OCI-LY1 (cell line): ENCODE measurements around the gene INTS6L.
"Not testable (repeated sequence)": the region's sequence is repeated elsewhere in the genome, so short reads cannot be mapped to it uniquely, and the experiment has no call there.

Source experiments
- H2AFZ ChIP-seq: fragments of 200-600 bp; sonication (generic), shearing (Covaris generic); 2 replicates; pipeline ENCODE4 v1.6.0; 2014; ENCODE audit warnings: antibody characterized with exemption, mild to moderate bottlenecking, low read length
- H3F3A ChIP-seq: fragments of 200-600 bp; sonication (generic), shearing (Covaris generic); 2 replicates; pipeline ENCODE4 v1.6.0; 2014; ENCODE audit warnings: mild to moderate bottlenecking, antibody characterized with exemption, low read length, moderate library complexity; ENCODE audit not compliant: insufficient read depth
- H3K27ac ChIP-seq: fragments of 200-600 bp; sonication (generic); 2 replicates; pipeline ENCODE4 v1.5.1; 2014; ENCODE audit warnings: low read length, mixed run types, mild to moderate bottlenecking, low read depth; ENCODE audit not compliant: poor library complexity, severe bottlenecking
- H3K27me3 ChIP-seq: fragments of 200-600 bp; sonication (generic); 2 replicates; pipeline ENCODE4 v1.6.0; 2014; ENCODE audit warnings: antibody characterized with exemption, mild to moderate bottlenecking, low read length, moderate library complexity; ENCODE audit not compliant: insufficient read depth
- H3K36me3 ChIP-seq: fragments of 200-600 bp; sonication (generic); 2 replicates; pipeline ENCODE4 v1.6.1; 2014; ENCODE audit warnings: mild to moderate bottlenecking, antibody characterized with exemption, low read length, moderate library complexity, mixed read lengths; ENCODE audit not compliant: insufficient read depth
- H3K4me1 ChIP-seq: fragments of 200-600 bp; sonication (generic); 2 replicates; pipeline ENCODE4 v1.5.1; 2014; ENCODE audit warnings: mild to moderate bottlenecking, low read length, moderate library complexity; ENCODE audit not compliant: insufficient read depth, severe bottlenecking
- H3K4me2 ChIP-seq: fragments of 200-600 bp; sonication (generic), shearing (Covaris generic); 2 replicates; pipeline ENCODE4 v1.6.1; 2014; ENCODE audit warnings: low read length
- H3K4me3 ChIP-seq: fragments of 200-600 bp; sonication (generic); 2 replicates; pipeline ENCODE4 v1.5.1; 2014; ENCODE audit warnings: low read length, low read depth, mild to moderate bottlenecking, mixed read lengths; ENCODE audit not compliant: poor library complexity, severe bottlenecking
- H3K79me2 ChIP-seq: fragments of 200-600 bp; shearing (Covaris generic); 2 replicates; pipeline ENCODE4 v1.6.1; 2016; ENCODE audit warnings: mixed run types, low read length, mixed read lengths; ENCODE audit not compliant: insufficient read depth
- H3K9ac ChIP-seq: fragments of 200-600 bp; sonication (generic), shearing (Covaris generic); 2 replicates; pipeline ENCODE4 v1.6.1; 2014; ENCODE audit warnings: mild to moderate bottlenecking, low read length, mixed read lengths
- H3K9me2 ChIP-seq: fragments of 200-600 bp; sonication (generic), shearing (Covaris generic); 2 replicates; pipeline ENCODE4 v1.6.1; 2014; ENCODE audit warnings: low read depth, mild to moderate bottlenecking, low read length, mixed read lengths
- H3K9me3 ChIP-seq: fragments of 200-600 bp; shearing (Covaris generic); 2 replicates; pipeline ENCODE4 v1.6.1; 2014; ENCODE audit warnings: low read length, mixed read lengths
- H4K20me1 ChIP-seq: fragments of 200-600 bp; sonication (generic), shearing (Covaris generic); 2 replicates; pipeline ENCODE4 v1.6.0; 2016; ENCODE audit warnings: mild to moderate bottlenecking, low read length; ENCODE audit not compliant: insufficient read depth
- CTCF ChIP-seq: fragments of 200-600 bp; sonication (generic), shearing (Covaris generic); IDR thresholded peaks from 2 replicates; pipeline ENCODE4 v1.5.1; 2017; ENCODE audit warnings: mild to moderate bottlenecking, antibody characterized with exemption, low read length, moderate library complexity, mixed read lengths
- EZH2 ChIP-seq: fragments of 200-600 bp; sonication (generic), shearing (Covaris generic); IDR thresholded peaks from 2 replicates; pipeline ENCODE4 v1.8.0; 2017; ENCODE audit warnings: borderline replicate concordance, mixed run types, mild to moderate bottlenecking, antibody characterized with exemption, low read length, moderate library complexity, mixed read lengths

Gene INTS6L

GRCh38 chrX:135596495-135596894, 76.0 kb downstream of the INTS6L start:
- no peak overlapping the region for H3K27ac ChIP-seq
- peak overlapping the region; percentile 62 for H3K4me2 ChIP-seq
- H4K20me1 ChIP-seq = no peaks in the 10 kb centered on the region
- H3K9me3 ChIP-seq = no peaks in the 10 kb centered on the region
- H3K4me3 ChIP-seq = peak overlapping the region; percentile 44
- H3K79me2 ChIP-seq = no peaks in the 10 kb centered on the region
- TF ChIP-seq CTCF (peak; percentile 77), EZH2 (no peak)
- H2AFZ ChIP-seq = no peak overlapping the region
- no peak overlapping the region; the same call in 1 of the 2 replicates for H3K9ac ChIP-seq
- no peaks in the 10 kb centered on the region for H3K4me1 ChIP-seq
- no peaks in the 10 kb centered on the region for H3K9me2 ChIP-seq
- no peaks in the 10 kb centered on the region for H3F3A ChIP-seq
- H3K27me3 ChIP-seq = no peaks in the 10 kb centered on the region
- H3K36me3 ChIP-seq = no peaks in the 10 kb centered on the region

DNA sequence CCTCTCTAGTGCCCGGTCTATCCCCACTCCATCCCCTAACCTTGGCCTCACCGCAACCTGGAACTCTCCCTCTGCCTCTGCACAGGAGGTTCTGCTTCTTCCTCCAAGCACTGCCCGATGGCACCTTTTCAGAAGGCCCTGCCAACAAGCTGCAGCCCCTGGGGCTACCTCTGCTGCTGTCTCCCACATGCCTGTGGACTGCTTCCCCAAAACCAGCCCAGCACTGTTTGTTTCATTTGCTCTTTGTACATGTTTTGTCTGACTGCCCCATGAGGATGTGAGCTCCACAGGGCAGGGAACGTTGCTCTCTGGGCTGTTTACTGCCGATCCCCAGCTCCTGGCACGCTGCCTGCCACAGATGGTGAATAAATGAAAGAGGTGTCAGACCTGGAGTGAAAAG, 85.4 kb downstream of the INTS6L start:
- no peak for TF ChIP-seq CTCF
- no peak for TF ChIP-seq EZH2
- Histone ChIP-seq H4K20me1 (no peaks in the 10 kb centered on the region), H3K9me3 (no peaks in the 10 kb centered on the region), H3K4me3 (no peak overlapping the region), H3K27me3 (no peaks in the 10 kb centered on the region), H3F3A (no peaks in the 10 kb centered on the region), H2AFZ (no peak overlapping the region), H3K36me3 (no peaks in the 10 kb centered on the region), H3K79me2 (no peaks in the 10 kb centered on the region), H3K9ac (no peak overlapping the region), H3K9me2 (no peaks in the 10 kb centered on the region), H3K4me2 (no peak overlapping the region), H3K27ac (no peak overlapping the region), H3K4me1 (no peaks in the 10 kb centered on the region)

- not testable (repeated sequence) for H3K9me3 ChIP-seq, H3K36me3 ChIP-seq, H3K4me1 ChIP-seq, H3K27ac ChIP-seq, H3F3A ChIP-seq, H3K79me2 ChIP-seq, H3K27me3 ChIP-seq, H3K9me2 ChIP-seq, H3K4me3 ChIP-seq, H3K4me2 ChIP-seq, H4K20me1 ChIP-seq, H3K9ac ChIP-seq, H2AFZ ChIP-seq
Observed at GRCh38 chrX:135624408-135625204, 104.1 kb downstream of the INTS6L start.

- H3K27ac ChIP-seq = no peak overlapping the region
- H3K4me3 ChIP-seq = no peak overlapping the region
- H3F3A ChIP-seq = no peaks in the 10 kb centered on the region
- no peaks in the 10 kb centered on the region for H3K9me2 ChIP-seq
- no peaks in the 10 kb centered on the region for H3K4me1 ChIP-seq
- H4K20me1 ChIP-seq = no peaks in the 10 kb centered on the region
- H3K27me3 ChIP-seq = no peaks in the 10 kb centered on the region
- H2AFZ ChIP-seq = no peak overlapping the region
- H3K9ac ChIP-seq = no peak overlapping the region
- no peaks in the 10 kb centered on the region for H3K79me2 ChIP-seq
- H3K4me2 ChIP-seq = no peak overlapping the region
- no peaks in the 10 kb centered on the region for H3K9me3 ChIP-seq
- no peak for TF ChIP-seq EZH2
- TF ChIP-seq CTCF = no peak
- no peaks in the 10 kb centered on the region for H3K36me3 ChIP-seq
Observed at GRCh38 chrX:135625995-135626394, 105.5 kb downstream of the INTS6L start.
